Measurements from ENCODE around the gene CACNA1H. TPM values are rescaled to one million over a fixed set of nuclear protein-coding genes. Genes with fewer than 3 reads are reported as not detected.

CACNA1H gene
- total RNA-seq, 1 donor from 2014 or later, result 0.05 TPM

GRCh38 chr16:1199347-1200013 lies 46.6 kb downstream of the CACNA1H start:
- Mint-ChIP-seq H3K4me1 (no peaks in the 10 kb centered on the region), H3K36me3 (ENCODE audit: low read depth) (no peaks in the 10 kb centered on the region), H3K4me3 (no peak overlapping the region), H3K27ac (no peak overlapping the region), H3K27me3 (no peaks in the 10 kb centered on the region), H3K9me3 (no peaks in the 10 kb centered on the region)
- intact Hi-C loops (cut with micrococcal nuclease), result no loop called here
- no peak for DNase-seq

GRCh38 chr16:1200014-1200627 lies 47.2 kb downstream of the CACNA1H start:
- no peaks in the 10 kb centered on the region for H3K4me1 Mint-ChIP-seq
- intact Hi-C loops (cut with micrococcal nuclease), result no loop called here
- no peaks in the 10 kb centered on the region for H3K27me3 Mint-ChIP-seq
- no peak overlapping the region for H3K27ac Mint-ChIP-seq
- no peaks in the 10 kb centered on the region for H3K9me3 Mint-ChIP-seq
- H3K36me3 Mint-ChIP-seq (ENCODE audit: low read depth), result no peaks in the 10 kb centered on the region
- DNase-seq, result no peak
- no peak overlapping the region for H3K4me3 Mint-ChIP-seq

GRCh38 chr16:1201444-1201843 lies 48.5 kb downstream of the CACNA1H start:
- Mint-ChIP-seq H3K4me3 (no peak overlapping the region), H3K9me3 (no peaks in the 10 kb centered on the region), H3K27me3 (no peaks in the 10 kb centered on the region), H3K4me1 (no peaks in the 10 kb centered on the region), H3K36me3 (ENCODE audit: low read depth) (no peaks in the 10 kb centered on the region), H3K27ac (no peak overlapping the region)
- DNase-seq, result no peak
- intact Hi-C loops (cut with micrococcal nuclease), result no loop called here

GRCh38 chr16:1202274-1202673 lies 49.4 kb downstream of the CACNA1H start:
- H3K27ac Mint-ChIP-seq, result no peak overlapping the region
- no peaks in the 10 kb centered on the region for H3K4me1 Mint-ChIP-seq
- no peaks in the 10 kb centered on the region for H3K27me3 Mint-ChIP-seq
- no peaks in the 10 kb centered on the region for H3K9me3 Mint-ChIP-seq
- intact Hi-C loops (cut with micrococcal nuclease), result no loop called here
- no peaks in the 10 kb centered on the region for H3K36me3 Mint-ChIP-seq (ENCODE audit: low read depth)
- no peak for DNase-seq
- H3K4me3 Mint-ChIP-seq, result no peak overlapping the region

GRCh38 chr16:1204933-1205332 lies 52.0 kb downstream of the CACNA1H start:
- Mint-ChIP-seq H3K9me3 (no peaks in the 10 kb centered on the region), H3K4me3 (no peak overlapping the region), H3K27me3 (no peaks in the 10 kb centered on the region), H3K27ac (no peak overlapping the region), H3K36me3 (ENCODE audit: low read depth) (no peaks in the 10 kb centered on the region), H3K4me1 (no peaks in the 10 kb centered on the region)
- DNase-seq, result no peak
- intact Hi-C loops (cut with micrococcal nuclease), result no loop called here

GRCh38 chr16:1206326-1206725 lies 53.4 kb downstream of the CACNA1H start:
- no peak for DNase-seq
- no peaks in the 10 kb centered on the region for H3K9me3 Mint-ChIP-seq
- no peak overlapping the region for H3K4me3 Mint-ChIP-seq
- no peaks in the 10 kb centered on the region for H3K4me1 Mint-ChIP-seq
- no peaks in the 10 kb centered on the region for H3K36me3 Mint-ChIP-seq (ENCODE audit: low read depth)
- intact Hi-C loops (cut with micrococcal nuclease), result no loop called here
- H3K27me3 Mint-ChIP-seq, result no peaks in the 10 kb centered on the region
- H3K27ac Mint-ChIP-seq, result no peak overlapping the region

- intact Hi-C loops (cut with micrococcal nuclease), result no loop called here
- Mint-ChIP-seq H3K36me3 (ENCODE audit: low read depth) (no peaks in the 10 kb centered on the region), H3K27ac (no peak overlapping the region), H3K27me3 (no peaks in the 10 kb centered on the region), H3K9me3 (no peaks in the 10 kb centered on the region), H3K4me1 (no peaks in the 10 kb centered on the region), H3K4me3 (no peak overlapping the region)
- DNase-seq, result no peak
Observed at GRCh38 chr16:1206786-1207185, 53.9 kb downstream of the CACNA1H start.

GRCh38 chr16:1208239-1208830 lies 55.4 kb downstream of the CACNA1H start:
- peak overlapping the region; percentile 11 for H3K27ac Mint-ChIP-seq
- H3K9me3 Mint-ChIP-seq, result no peaks in the 10 kb centered on the region
- DNase-seq, result no peak
- no peaks in the 10 kb centered on the region for H3K27me3 Mint-ChIP-seq
- H3K36me3 Mint-ChIP-seq (ENCODE audit: low read depth), result no peaks in the 10 kb centered on the region
- intact Hi-C loops (cut with micrococcal nuclease), result no loop called here
- H3K4me3 Mint-ChIP-seq, result no peak overlapping the region
- no peaks in the 10 kb centered on the region for H3K4me1 Mint-ChIP-seq

- Mint-ChIP-seq H3K4me3 (no peak overlapping the region), H3K36me3 (ENCODE audit: low read depth) (no peaks in the 10 kb centered on the region), H3K27ac (no peak overlapping the region), H3K4me1 (no peaks in the 10 kb centered on the region), H3K9me3 (no peaks in the 10 kb centered on the region), H3K27me3 (no peaks in the 10 kb centered on the region)
- intact Hi-C loops (cut with micrococcal nuclease), result no loop called here
- no peak for DNase-seq
Observed at GRCh38 chr16:1209081-1209480, 56.2 kb downstream of the CACNA1H start.

GRCh38 chr16:1210461-1210860 lies 57.6 kb downstream of the CACNA1H start:
- intact Hi-C loops (cut with micrococcal nuclease), result no loop called here
- DNase-seq, result no peak
- no peaks in the 10 kb centered on the region for H3K36me3 Mint-ChIP-seq (ENCODE audit: low read depth)
- no peaks in the 10 kb centered on the region for H3K9me3 Mint-ChIP-seq
- H3K4me3 Mint-ChIP-seq, result no peak overlapping the region
- no peaks in the 10 kb centered on the region for H3K4me1 Mint-ChIP-seq
- no peak overlapping the region for H3K27ac Mint-ChIP-seq
- H3K27me3 Mint-ChIP-seq, result no peaks in the 10 kb centered on the region

- no peaks in the 10 kb centered on the region for H3K36me3 Mint-ChIP-seq (ENCODE audit: low read depth)
- intact Hi-C loops (cut with micrococcal nuclease), result no loop called here
- no peaks in the 10 kb centered on the region for H3K4me1 Mint-ChIP-seq
- H3K27me3 Mint-ChIP-seq, result no peaks in the 10 kb centered on the region
- DNase-seq, result no peak
- no peaks in the 10 kb centered on the region for H3K9me3 Mint-ChIP-seq
- no peak overlapping the region for H3K27ac Mint-ChIP-seq
- H3K4me3 Mint-ChIP-seq, result no peak overlapping the region
Observed at GRCh38 chr16:1211451-1212268, 58.8 kb downstream of the CACNA1H start.

- no peaks in the 10 kb centered on the region for H3K4me1 Mint-ChIP-seq
- H3K36me3 Mint-ChIP-seq (ENCODE audit: low read depth), result no peaks in the 10 kb centered on the region
- no peaks in the 10 kb centered on the region for H3K27me3 Mint-ChIP-seq
- H3K9me3 Mint-ChIP-seq, result no peaks in the 10 kb centered on the region
- intact Hi-C loops (cut with micrococcal nuclease), result no loop called here
- no peak overlapping the region for H3K27ac Mint-ChIP-seq
- no peak overlapping the region for H3K4me3 Mint-ChIP-seq
- no peak for DNase-seq
Observed at GRCh38 chr16:1212616-1213194, 59.8 kb downstream of the CACNA1H start.

GRCh38 chr16:1213231-1213630 lies 60.3 kb downstream of the CACNA1H start:
- intact Hi-C loops (cut with micrococcal nuclease), result no loop called here

More at GRCh38 chr16:1213231-1213630, 60.3 kb downstream of the CACNA1H start:
- H3K27ac Mint-ChIP-seq, result no peak overlapping the region
- H3K36me3 Mint-ChIP-seq (ENCODE audit: low read depth), result no peaks in the 10 kb centered on the region
- no peaks in the 10 kb centered on the region for H3K9me3 Mint-ChIP-seq
- DNase-seq, result no peak
- no peak overlapping the region for H3K4me3 Mint-ChIP-seq
- no peaks in the 10 kb centered on the region for H3K27me3 Mint-ChIP-seq
- no peaks in the 10 kb centered on the region for H3K4me1 Mint-ChIP-seq
